K562 (cell line): ENCODE data around the gene ITPR1. TPM values are rescaled to one million over a fixed set of nuclear protein-coding genes. Genes with fewer than 3 reads are reported as not detected.
A peak's percentile ranks its signal among the peaks of the same experiment; 100 is the strongest.

ENCODE experiments used
- CHD4 ChIP-seq: fragments of 200-600 bp; sonication (generic); IDR thresholded peaks from 3 replicates; pipeline ENCODE4 v1.6.1; 2012; ENCODE audit warnings: low read depth, mild to moderate bottlenecking, mixed read lengths, low read length, inconsistent platforms; ENCODE audit not compliant: insufficient read depth, insufficient replicate concordance, poor library complexity, severe bottlenecking
- CREM ChIP-seq: IDR thresholded peaks from 2 replicates; pipeline ENCODE4 v1.6.1; 2014; ENCODE audit warnings: antibody characterized with exemption, low read depth
- EWSR1 ChIP-seq: fragments of 450-650 bp; IDR thresholded peaks from 2 replicates; pipeline ENCODE4 v1.6.1; 2018; ENCODE audit warnings: borderline replicate concordance, mild to moderate bottlenecking, low read depth, moderate library complexity; ENCODE audit not compliant: partially characterized antibody
- FOXA3 ChIP-seq, 2 experiments: fragments of 450-650 bp in 1 of 2; sonication (generic) in 1 of 2; formaldehyde crosslinking; IDR thresholded peaks in 1 of 2; conservative IDR thresholded peaks in 1 of 2; 2 replicates each; pipeline versions ENCODE4 v1.4.0 to v1.8.0; 2020 to 2022; ENCODE audit warnings: mild to moderate bottlenecking in 2 of 2, missing genetic modification reagents in 1 of 2
- FOXJ3 ChIP-seq: sonication (generic); formaldehyde crosslinking; IDR thresholded peaks from 2 replicates; pipeline ENCODE4 v1.4.0; 2020; ENCODE audit warnings: mild to moderate bottlenecking, missing genetic modification reagents
- MYC ChIP-seq, 2 experiments: fragments of 250-450 bp in 1 of 2; sonication (Bioruptor Pico) in 1 of 2; IDR thresholded peaks; 2 replicates each; pipeline versions ENCODE4 v1.5.1 to v1.6.1; 2012 to 2021; ENCODE audit warnings: low read depth in 2 of 2, borderline replicate concordance in 1 of 2, improper control_type of control experiment in 1 of 2, low read length in 1 of 2, mild to moderate bottlenecking in 1 of 2, moderate library complexity in 1 of 2
- NR2C1 ChIP-seq, 2 experiments: fragments of 450-650 bp; IDR thresholded peaks; 2 replicates each; pipeline ENCODE4 v1.6.1; 2017; ENCODE audit warnings: mild to moderate bottlenecking in 2 of 2, antibody characterized with exemption in 1 of 2, inconsistent platforms in 1 of 2, missing compliant biosample characterization in 1 of 2, missing genetic modification characterization in 1 of 2
- OTX1 ChIP-seq: fragments of 450-650 bp; formaldehyde crosslinking; IDR thresholded peaks from 2 replicates; pipeline ENCODE4 v1.4.0; 2022; ENCODE audit warnings: mild to moderate bottlenecking
- SMAD4 ChIP-seq: fragments of 250-450 bp; sonication (Bioruptor Pico); conservative IDR thresholded peaks from 2 replicates; pipeline ENCODE4 v1.8.0; 2021; ENCODE audit warnings: inconsistent platforms, mild to moderate bottlenecking, moderate library complexity
- TOE1 ChIP-seq, 2 experiments: fragments of 450-650 bp in 1 of 2; sonication (generic) in 1 of 2; formaldehyde crosslinking in 1 of 2; IDR thresholded peaks; 2 replicates each; pipeline versions ENCODE4 v1.7.1 to v1.8.0; 2016 to 2022; ENCODE audit warnings: borderline replicate concordance in 2 of 2, mild to moderate bottlenecking in 2 of 2, antibody characterized with exemption in 1 of 2, inconsistent platforms in 1 of 2, low read depth in 1 of 2, missing genetic modification reagents in 1 of 2, moderate library complexity in 1 of 2
- ZNF512 ChIP-seq: IDR thresholded peaks from 2 replicates; pipeline ENCODE4 v1.6.1; 2016; ENCODE audit warnings: missing genetic modification characterization, missing compliant biosample characterization
- ZNF764 ChIP-seq: fragments of 250-450 bp; sonication (Bioruptor Pico); IDR thresholded peaks from 2 replicates; pipeline ENCODE4 v1.4.0; 2020; ENCODE audit warnings: low read depth, mild to moderate bottlenecking, moderate library complexity
- polyA plus RNA-seq, 8 experiments: library from polyadenylated mRNA; depleted of rRNA in 4 of 8; stranded (reverse) in 5 of 8; unstranded in 3 of 8; fragments of >200 nt; fragmentation: Nextera tagmentation in 2 of 8; fragmentation: Illumina TruSeq in 1 of 8; extraction: Ambion mirVana in 2 of 8; extraction: Trizol in 1 of 8; gene quantifications; 2 replicates each; pipeline versions ENCODE4 v1.2.1 to v1.2.3, GENCODE V29; 2011 to 2014; ENCODE audit warnings: inconsistent platforms in 1 of 8, missing spikeins in 1 of 8
- total RNA-seq, 7 experiments: library from RNA; depleted of rRNA in 6 of 7; stranded (reverse); fragments of >200 nt in 6 of 7; fragmentation: Illumina TruSeq in 2 of 7; extraction: Trizol in 2 of 7; gene quantifications; 2 replicates each; pipeline versions ENCODE4 v1.2.1 to v1.2.3, GENCODE V29; 2011 to 2021; ENCODE audit warnings: low replicate concordance in 1 of 7
- TF ChIP-seq, protein P1 (sequence below): fragments of 450-650 bp; IDR thresholded peaks from 2 replicates; pipeline ENCODE4 v1.6.1; 2017; ENCODE audit warnings: antibody characterized with exemption

Gene ITPR1
- total and polyA plus RNA-seq, 9 of the 15 experiments (the other 6 are each of a cell fraction or from before 2014, with no cell fraction given): 22.4 to 40.0 (median 27.4) TPM

DNA sequence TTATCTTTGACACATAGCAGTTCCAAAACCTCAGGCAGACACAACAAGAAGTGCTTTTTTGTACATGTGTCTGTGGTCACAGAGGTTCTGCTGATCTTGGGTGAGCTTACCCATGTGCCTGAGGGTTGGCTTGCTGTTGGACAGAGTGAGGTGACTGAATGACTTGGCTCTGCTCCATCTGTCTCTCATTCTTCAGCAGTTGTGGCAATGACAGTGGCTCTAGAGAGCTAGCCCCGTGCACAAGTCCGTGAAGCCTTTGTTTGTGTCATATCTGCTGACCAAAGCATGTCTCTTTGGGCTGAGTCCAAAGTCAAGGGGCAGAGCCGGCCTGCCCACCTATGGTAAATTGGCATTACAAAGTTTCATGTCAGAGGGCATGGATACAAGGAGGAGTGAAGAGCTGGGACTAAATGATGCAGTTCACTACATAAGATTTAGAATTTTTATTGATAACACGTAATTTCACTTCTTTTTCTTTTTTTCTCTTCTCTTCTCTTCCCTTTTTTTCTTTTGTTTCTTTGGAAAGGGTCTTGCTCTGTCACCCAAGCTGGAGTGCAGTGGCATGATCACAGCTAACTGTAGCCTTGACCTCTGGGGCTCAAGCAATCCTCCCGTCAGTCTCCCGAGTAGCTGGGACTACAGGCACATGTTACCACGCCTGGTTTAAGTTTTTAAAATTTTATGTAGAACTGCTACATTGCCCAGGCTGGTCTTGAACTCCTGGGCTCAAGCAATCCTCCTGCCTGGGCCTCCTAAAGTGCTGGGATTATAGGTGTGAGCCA, 77.9 kb downstream of the ITPR1 start (continued):
- TF ChIP-seq ZNF512 (0 out of 2 replicates have a peak, but pooled peaks have one; percentile 21), FOXJ3 (no peak), ZNF764 (CRISPR knock-in tag) (no peak), EWSR1 (no peak), SMAD4 (CRISPR knock-in tag) (peak; percentile 61; the same call in 1 of the 2 replicates), MYC (IDR thresholded peaks at IDR 0.05; ENCODE audit: low read depth, low read length) (0 out of 2 replicates have a peak, but pooled peaks have one; percentile 36), MYC (CRISPR knock-in tag; IDR thresholded peaks at IDR 0.05; ENCODE audit: borderline replicate concordance, low read depth) (no peak), CREM (no peak), FOXA3 (CRISPR knock-in tag; conservative IDR thresholded peaks at IDR 0.05 in 1 of 2, IDR thresholded peaks at IDR 0.05 in 1 of 2) (no peak), OTX1 (CRISPR knock-in tag) (no peak), TOE1 (IDR thresholded peaks at IDR 0.05; ENCODE audit: borderline replicate concordance) (no peak), TOE1 (CRISPR knock-in tag; IDR thresholded peaks at IDR 0.05; ENCODE audit: borderline replicate concordance, low read depth) (no peak), CHD4 (no peak), NR2C1 (IDR thresholded peaks at IDR 0.05) (no peak), NR2C1 (tag; IDR thresholded peaks at IDR 0.05) (no peak)
- TF ChIP-seq, protein P1, sequence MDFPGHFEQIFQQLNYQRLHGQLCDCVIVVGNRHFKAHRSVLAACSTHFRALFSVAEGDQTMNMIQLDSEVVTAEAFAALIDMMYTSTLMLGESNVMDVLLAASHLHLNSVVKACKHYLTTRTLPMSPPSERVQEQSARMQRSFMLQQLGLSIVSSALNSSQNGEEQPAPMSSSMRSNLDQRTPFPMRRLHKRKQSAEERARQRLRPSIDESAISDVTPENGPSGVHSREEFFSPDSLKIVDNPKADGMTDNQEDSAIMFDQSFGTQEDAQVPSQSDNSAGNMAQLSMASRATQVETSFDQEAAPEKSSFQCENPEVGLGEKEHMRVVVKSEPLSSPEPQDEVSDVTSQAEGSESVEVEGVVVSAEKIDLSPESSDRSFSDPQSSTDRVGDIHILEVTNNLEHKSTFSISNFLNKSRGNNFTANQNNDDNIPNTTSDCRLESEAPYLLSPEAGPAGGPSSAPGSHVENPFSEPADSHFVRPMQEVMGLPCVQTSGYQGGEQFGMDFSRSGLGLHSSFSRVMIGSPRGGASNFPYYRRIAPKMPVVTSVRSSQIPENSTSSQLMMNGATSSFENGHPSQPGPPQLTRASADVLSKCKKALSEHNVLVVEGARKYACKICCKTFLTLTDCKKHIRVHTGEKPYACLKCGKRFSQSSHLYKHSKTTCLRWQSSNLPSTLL: no peak
